Activated B cell treated with CpG ODN at 0.5 μM for 24 hours (primary cell): Measurements from ENCODE around the gene SLC37A1. TPM values are rescaled to one million over a fixed set of nuclear protein-coding genes. Genes with fewer than 3 reads are reported as not detected.

Experiments
- ATAC-seq: fragments of 200-7000 bp; cut with Tn5 transposase; one replicate; pipeline ENCODE4 v1.10.0; 2021; ENCODE audit warnings: low read depth, mild to moderate bottlenecking, moderate library complexity
- CTCF ChIA-PET: fragments of 350-600 bp; sonication (Branson Sonifier 250); formaldehyde crosslinking; loops from one replicate; lab custom pipeline; 2021; ENCODE audit warnings: antibody characterized with exemption; lab: Charles Lee
- POLR2A ChIA-PET: fragments of 350-600 bp; sonication (Branson Sonifier 250); formaldehyde crosslinking; loops from one replicate; lab custom pipeline; 2021; ENCODE audit warnings: antibody characterized with exemption; lab: Charles Lee
- DNase-seq: peaks from one replicate; pipeline ENCODE4 v3.0.0; 2022
- H3K27ac Mint-ChIP-seq: one replicate; pipeline ENCODE4 v1.8.0; 2020; ENCODE audit warnings: mixed read lengths
- H3K27me3 Mint-ChIP-seq: one replicate; pipeline ENCODE4 v1.8.0; 2021; ENCODE audit warnings: mixed read lengths
- H3K36me3 Mint-ChIP-seq: one replicate; pipeline ENCODE4 v1.8.0; 2021; ENCODE audit warnings: low read depth, mixed read lengths
- H3K4me1 Mint-ChIP-seq: one replicate; pipeline ENCODE4 v1.8.0; 2021; ENCODE audit warnings: mixed read lengths
- H3K4me3 Mint-ChIP-seq: one replicate; pipeline ENCODE4 v1.8.0; 2020; ENCODE audit warnings: mild to moderate bottlenecking, mixed read lengths
- H3K9me3 Mint-ChIP-seq: one replicate; pipeline ENCODE4 v1.8.0; 2020; ENCODE audit warnings: mixed read lengths
- CTCF ChIP-seq: fragments of 200-600 bp; IDR thresholded peaks from one replicate; pipeline ENCODE4 v1.8.0; 2022; ENCODE audit warnings: antibody characterized with exemption, mild to moderate bottlenecking
- intact Hi-C: fragments of 100-400 bp; cut with micrococcal nuclease; formaldehyde crosslinking; loops from one replicate; pipeline ENCODE4 v1.15.1; 2024
- total RNA-seq: library from RNA; stranded (reverse); gene quantifications from 2 replicates; pipeline ENCODE4 v1.2.3, GENCODE V29; 2022

SLC37A1 gene
- total RNA-seq, 1 donor from 2014 or later, result 47.9 TPM

- ChIA-PET CTCF (no interaction called here), POLR2A (no interaction called here)
- H3K9me3 Mint-ChIP-seq, result peaks cover 2% of the 10 kb centered on the region
- peaks cover 90% of the 10 kb centered on the region for H3K36me3 Mint-ChIP-seq
- no peaks in the 10 kb centered on the region for H3K4me1 Mint-ChIP-seq
- H3K27me3 Mint-ChIP-seq, result no peaks in the 10 kb centered on the region
- DNase-seq (no peak), ATAC-seq (no peak)
- no peak overlapping the region for H3K27ac Mint-ChIP-seq
- no peak for TF ChIP-seq CTCF
- H3K4me3 Mint-ChIP-seq, result no peak overlapping the region
- intact Hi-C loops, result no loop called here
Observed at GRCh38 chr21:42571391-42572150, 57.9 kb downstream of the SLC37A1 start.

GRCh38 chr21:42572906-42573495, 59.3 kb downstream of the SLC37A1 start:
- intact Hi-C loops, result no loop called here
- ATAC-seq (no peak), DNase-seq (no peak)
- Mint-ChIP-seq H3K27ac (no peak overlapping the region), H3K9me3 (peaks cover 7% of the 10 kb centered on the region), H3K4me1 (no peaks in the 10 kb centered on the region), H3K27me3 (no peaks in the 10 kb centered on the region), H3K36me3 (peaks cover 91% of the 10 kb centered on the region), H3K4me3 (no peak overlapping the region)
- POLR2A ChIA-PET, result no interaction called here
- TF ChIP-seq CTCF, result no peak
- CTCF ChIA-PET, result no interaction called here

GRCh38 chr21:42574234-42575027, 60.8 kb downstream of the SLC37A1 start:
- CTCF ChIA-PET, result no interaction called here
- TF ChIP-seq CTCF, result no peak
- Mint-ChIP-seq H3K27me3 (no peaks in the 10 kb centered on the region), H3K4me3 (no peak overlapping the region), H3K27ac (no peak overlapping the region), H3K9me3 (peaks cover 7% of the 10 kb centered on the region), H3K4me1 (no peaks in the 10 kb centered on the region), H3K36me3 (peaks cover 88% of the 10 kb centered on the region)
- intact Hi-C loops, result no loop called here
- DNase-seq (no peak), ATAC-seq (no peak)
- POLR2A ChIA-PET, result no interaction called here

GRCh38 chr21:42575111-42575510, 61.5 kb downstream of the SLC37A1 start:
- no peak overlapping the region for H3K4me3 Mint-ChIP-seq
- DNase-seq (no peak), ATAC-seq (no peak)
- H3K27me3 Mint-ChIP-seq, result no peaks in the 10 kb centered on the region
- no peaks in the 10 kb centered on the region for H3K4me1 Mint-ChIP-seq
- H3K36me3 Mint-ChIP-seq, result peaks cover 86% of the 10 kb centered on the region
- TF ChIP-seq CTCF, result no peak
- H3K27ac Mint-ChIP-seq, result no peak overlapping the region
- peaks cover 7% of the 10 kb centered on the region for H3K9me3 Mint-ChIP-seq
- intact Hi-C loops, result no loop called here
- ChIA-PET CTCF (no interaction called here), POLR2A (no interaction called here)

GRCh38 chr21:42576639-42577038, 63.0 kb downstream of the SLC37A1 start:
- ATAC-seq, result no peak
- no peak for DNase-seq
- Mint-ChIP-seq H3K9me3 (peaks cover 7% of the 10 kb centered on the region), H3K4me1 (no peaks in the 10 kb centered on the region), H3K27me3 (no peaks in the 10 kb centered on the region), H3K36me3 (peaks cover 81% of the 10 kb centered on the region), H3K27ac (no peak overlapping the region), H3K4me3 (no peak overlapping the region)
- intact Hi-C loops, result no loop called here
- ChIA-PET POLR2A (no interaction called here), CTCF (no interaction called here)
- TF ChIP-seq CTCF, result no peak
